A375 (cell line): ENCODE measurements around the gene RHOF. TPM values are rescaled to one million over a fixed set of nuclear protein-coding genes. Genes with fewer than 3 reads are reported as not detected.

Source experiments
- total RNA-seq: library from RNA; depleted of rRNA; stranded (reverse); fragments of >200 nt; shearing (Covaris generic); gene quantifications from 2 replicates; pipeline ENCODE4 v1.2.3, GENCODE V29; 2014; rRNA removed

RHOF gene
- total RNA-seq, result 28.6 and 33.9 TPM in 2 replicates

GRCh38 chr12:121793440-121793837 is at the start of gene RHOF:
Gene RHOF (minus strand): TSS chr12:121793688. CDS start chr12:121793633, 55 bp downstream.

GRCh38 chr12:121803861-121804416 is 10.5 kb upstream of the RHOF start, which contains the start of gene SETD1B:
Gene SETD1B (plus strand): TSS chr12:121804009. CDS start chr12:121804738, 729 bp downstream.

Other genes with a start within 250 kb of the RHOF start
- gene KDM2B, start 212.7 kb downstream of the RHOF start, total RNA-seq, result 26.3 and 41.8 TPM in 2 replicates
- 14.9 and 18.7 TPM in 2 replicates for gene ORAI1, start 167.2 kb downstream of the RHOF start, total RNA-seq
- gene MORN3, start 124.0 kb downstream of the RHOF start, total RNA-seq, result 0.72 and 1.5 TPM in 2 replicates
- gene TMEM120B, start 80.9 kb downstream of the RHOF start, total RNA-seq, result 9.4 and 9.7 TPM in 2 replicates
- 3.8 and 4.4 TPM in 2 replicates for gene SETD1B, start 10.3 kb upstream of the RHOF start, total RNA-seq
- 0.21 TPM in 1 of 2 replicates, not detected in the other for gene HPD, start 65.2 kb upstream of the RHOF start, total RNA-seq
- 120 and 122 TPM in 2 replicates for gene PSMD9, start 95.1 kb upstream of the RHOF start, total RNA-seq
- gene CFAP251, start 124.9 kb upstream of the RHOF start, total RNA-seq, result 1.4 and 2.6 TPM in 2 replicates
- 3.5 and 4.3 TPM in 2 replicates for gene BCL7A, start 228.2 kb upstream of the RHOF start, total RNA-seq